HCEC 1CT (cell line): ENCODE results near the gene PDE6C.

ENCODE experiments used
- DNase-seq: peaks from one replicate; pipeline ENCODE4 v3.0.0-alpha.2; 2017

PDE6C gene

GRCh38 chr10:93595378-93596161 lies 16.8 kb upstream of the PDE6C start:
- DNase-seq, result no peak

GRCh38 chr10:93596539-93596938 lies 15.8 kb upstream of the PDE6C start:
- DNase-seq, result no peak

- DNase-seq, result no peak
These were observed 15.2 kb upstream of the PDE6C start for GRCh38 chr10:93597075-93597599.

GRCh38 chr10:93598157-93598556 lies 14.2 kb upstream of the PDE6C start:
- no peak for DNase-seq

GRCh38 chr10:93599335-93599734 lies 13.0 kb upstream of the PDE6C start:
- no peak for DNase-seq

GRCh38 chr10:93599778-93600177 lies 12.6 kb upstream of the PDE6C start:
- no peak for DNase-seq

- no peak for DNase-seq
These were observed 11.7 kb upstream of the PDE6C start for GRCh38 chr10:93600446-93601145.

GRCh38 chr10:93601146-93601773 lies 11.1 kb upstream of the PDE6C start, which contains the start of gene RBP4:
RBP4 (minus strand) TSS chr10:93601235; CDS start chr10:93601028, 207 bp downstream.
- no peak for DNase-seq

GRCh38 chr10:93601774-93602162 lies 10.6 kb upstream of the PDE6C start:
- DNase-seq, result no peak

GRCh38 chr10:93603023-93603422 lies 9.3 kb upstream of the PDE6C start:
- no peak for DNase-seq

GRCh38 chr10:93604146-93604545 lies 8.2 kb upstream of the PDE6C start:
- DNase-seq, result no peak

GRCh38 chr10:93608421-93608820 lies 3.9 kb upstream of the PDE6C start:
- DNase-seq, result no peak

GRCh38 chr10:93613126-93613525 lies 789 bp downstream of the PDE6C start:
- no peak for DNase-seq

- DNase-seq, result no peak
These were observed 1.9 kb downstream of the PDE6C start for GRCh38 chr10:93614101-93614825.

- DNase-seq, result no peak
These were observed 3.4 kb downstream of the PDE6C start for GRCh38 chr10:93615576-93616235.

- DNase-seq, result no peak
These were observed 8.6 kb downstream of the PDE6C start for GRCh38 chr10:93620925-93621324.

- DNase-seq, result no peak
These were observed 10.6 kb downstream of the PDE6C start for GRCh38 chr10:93622942-93623341.

GRCh38 chr10:93628858-93629257 lies 16.5 kb downstream of the PDE6C start:
- no peak for DNase-seq

GRCh38 chr10:93629647-93630305 lies 17.4 kb downstream of the PDE6C start:
- DNase-seq, result no peak

- DNase-seq, result no peak
These were observed 18.6 kb downstream of the PDE6C start for GRCh38 chr10:93630625-93631557.

- DNase-seq, result no peak
These were observed 27.5 kb downstream of the PDE6C start for GRCh38 chr10:93639791-93640190.
